GM23338 (cell line): ENCODE measurements around the gene HHIPL1. TPM values are rescaled to one million over a fixed set of nuclear protein-coding genes. Genes with fewer than 3 reads are reported as not detected.

Source experiments
- ATAC-seq: fragments of 200-7000 bp; cut with Tn5 transposase; 3 replicates; pipeline ENCODE4 v1.9.1; 2020
- DNase-seq: peaks from one replicate; pipeline ENCODE4 v3.0.0-alpha.2; 2015; ENCODE audit warnings: low spot score
- H2AFZ ChIP-seq: fragments of 200-600 bp; sonication (generic); 2 replicates; pipeline ENCODE4 v1.8.0; 2016; ENCODE audit warnings: antibody characterized with exemption, mild to moderate bottlenecking, moderate library complexity
- H3F3A ChIP-seq: fragments of 200-600 bp; sonication (generic); replicated peaks from 2 replicates; pipeline ENCODE4 v1.8.0; 2017; ENCODE audit warnings: antibody characterized with exemption, mixed run types, low read depth
- H3K27ac ChIP-seq: fragments of 200-600 bp; sonication (generic); 2 replicates; pipeline ENCODE4 v1.6.1; 2016; ENCODE audit warnings: low read depth
- H3K27me3 ChIP-seq: fragments of 200-600 bp; sonication (generic); 2 replicates; pipeline ENCODE4 v1.8.0; 2016; ENCODE audit warnings: mild to moderate bottlenecking, mixed run types, moderate library complexity; ENCODE audit not compliant: insufficient read depth
- H3K36me3 ChIP-seq: fragments of 200-600 bp; sonication (generic); 2 replicates; pipeline ENCODE4 v1.8.0; 2016; ENCODE audit warnings: mild to moderate bottlenecking; ENCODE audit not compliant: insufficient read depth
- H3K4me1 ChIP-seq: fragments of 200-600 bp; sonication (generic); 2 replicates; pipeline ENCODE4 v1.8.0; 2016; ENCODE audit warnings: mild to moderate bottlenecking, moderate library complexity; ENCODE audit not compliant: insufficient read depth
- H3K4me2 ChIP-seq: fragments of 200-600 bp; sonication (generic); 2 replicates; pipeline ENCODE4 v1.7.1; 2017; ENCODE audit warnings: mixed run types
- H3K4me3 ChIP-seq: fragments of 200-600 bp; sonication (generic); 2 replicates; pipeline ENCODE4 v1.6.1; 2016; ENCODE audit warnings: mixed run types
- H3K79me2 ChIP-seq: fragments of 200-600 bp; sonication (generic); replicated peaks from 2 replicates; pipeline ENCODE4 v1.8.0; 2017; ENCODE audit warnings: mild to moderate bottlenecking; ENCODE audit not compliant: insufficient read depth
- H3K9me2 ChIP-seq: fragments of 200-600 bp; sonication (generic); 2 replicates; pipeline ENCODE4 v1.8.0; 2017; ENCODE audit not compliant: insufficient read depth
- H4K20me1 ChIP-seq: fragments of 200-600 bp; sonication (generic); replicated peaks from 2 replicates; pipeline ENCODE4 v1.8.0; 2017; ENCODE audit warnings: mild to moderate bottlenecking; ENCODE audit not compliant: insufficient read depth
- H3K27ac Mint-ChIP-seq: 2 replicates; pipeline ENCODE4 v1.8.0; 2020; ENCODE audit warnings: inconsistent platforms, mild to moderate bottlenecking, moderate library complexity, mixed read lengths
- H3K27me3 Mint-ChIP-seq: 3 replicates; pipeline ENCODE4 v1.8.0; 2022; ENCODE audit warnings: low read depth, mild to moderate bottlenecking, moderate library complexity, mixed read lengths, inconsistent platforms; ENCODE audit not compliant: insufficient read depth, poor library complexity
- H3K36me3 Mint-ChIP-seq: 3 replicates; pipeline ENCODE4 v1.8.0; 2021; ENCODE audit warnings: low read depth, mild to moderate bottlenecking, inconsistent platforms, moderate library complexity, mixed read lengths
- H3K4me1 Mint-ChIP-seq: 3 replicates; pipeline ENCODE4 v1.8.0; 2020; ENCODE audit warnings: mild to moderate bottlenecking, inconsistent platforms, mixed read lengths
- H3K4me3 Mint-ChIP-seq: 3 replicates; pipeline ENCODE4 v1.8.0; 2021; ENCODE audit warnings: moderate library complexity, mild to moderate bottlenecking, inconsistent platforms, mixed read lengths
- H3K9me3 Mint-ChIP-seq: 3 replicates; pipeline ENCODE4 v1.8.0; 2020; ENCODE audit warnings: moderate library complexity, mild to moderate bottlenecking, inconsistent platforms, mixed read lengths
- CREB1 ChIP-seq: fragments of 250-450 bp; sonication (Bioruptor Pico); IDR thresholded peaks from 2 replicates; pipeline ENCODE4 v1.5.0; 2020; ENCODE audit warnings: low read depth, mild to moderate bottlenecking, moderate library complexity
- CTCF ChIP-seq, 2 experiments: fragments of 200-600 bp in 1 of 2; sonication (generic) in 1 of 2; conservative IDR thresholded peaks; 2 replicates each; pipeline versions ENCODE4 v1.5.1 to v1.6.1; 2016 to 2017; ENCODE audit warnings: antibody characterized with exemption in 2 of 2, low read depth in 2 of 2, mild to moderate bottlenecking in 2 of 2, moderate library complexity in 1 of 2
- ETS1 ChIP-seq: IDR thresholded peaks from 2 replicates; pipeline ENCODE4 v1.6.1; 2016; ENCODE audit warnings: antibody characterized with exemption
- EZH2 ChIP-seq: fragments of 200-600 bp; sonication (generic); IDR thresholded peaks from one replicate; pipeline ENCODE4 v1.8.0; 2017; ENCODE audit warnings: antibody characterized with exemption, mild to moderate bottlenecking, low read depth; ENCODE audit not compliant: unreplicated experiment
- EZH2phosphoT487 ChIP-seq: fragments of 200-600 bp; sonication (generic); IDR thresholded peaks from one replicate; pipeline ENCODE4 v1.8.1; 2018; ENCODE audit warnings: antibody characterized with exemption; ENCODE audit not compliant: unreplicated experiment
- JUNB ChIP-seq: IDR thresholded peaks from one replicate; pipeline ENCODE4 v1.6.1; 2016; ENCODE audit warnings: antibody characterized with exemption; ENCODE audit not compliant: unreplicated experiment
- NANOG ChIP-seq: IDR thresholded peaks from 2 replicates; pipeline ENCODE4 v1.6.1; 2016; ENCODE audit warnings: antibody characterized with exemption, borderline replicate concordance
- POLR2AphosphoS5 ChIP-seq: IDR thresholded peaks from 2 replicates; pipeline ENCODE4 v1.6.1; 2016; ENCODE audit warnings: antibody characterized with exemption, low read depth
- REST ChIP-seq: IDR thresholded peaks from one replicate; pipeline ENCODE4 v1.6.1; 2018; ENCODE audit warnings: antibody characterized with exemption; ENCODE audit not compliant: unreplicated experiment
- STAT1 ChIP-seq: IDR thresholded peaks from one replicate; pipeline ENCODE4 v1.6.1; 2016; ENCODE audit warnings: antibody characterized with exemption; ENCODE audit not compliant: unreplicated experiment
- ZNF114 ChIP-seq: fragments of 250-450 bp; sonication (Bioruptor Pico); IDR thresholded peaks from 2 replicates; pipeline ENCODE4 v1.5.0; 2020; ENCODE audit warnings: mild to moderate bottlenecking, moderate library complexity
- ZNF331 ChIP-seq: fragments of 250-450 bp; sonication (Bioruptor Pico); IDR thresholded peaks from 2 replicates; pipeline ENCODE4 v1.5.0; 2020; ENCODE audit warnings: low read depth, mild to moderate bottlenecking, moderate library complexity
- ZNF462 ChIP-seq: fragments of 250-450 bp; sonication (Bioruptor Pico); IDR thresholded peaks from 2 replicates; pipeline ENCODE4 v1.5.0; 2020; ENCODE audit warnings: mild to moderate bottlenecking, moderate library complexity
- polyA plus RNA-seq: library from polyadenylated mRNA; unstranded; fragments of >200 nt; fragmentation: Nextera tagmentation; extraction: Ambion mirVana; gene quantifications from 2 replicates; pipeline ENCODE4 v1.2.1, GENCODE V29; 2016
- total RNA-seq: library from RNA; depleted of rRNA; stranded (reverse); fragments of >200 nt; shearing (Covaris generic); gene quantifications from 2 replicates; pipeline ENCODE4 v1.2.3, GENCODE V29; 2014

The HHIPL1 gene
- total and polyA plus RNA-seq, 2 experiments from 2014 or later = 1.9 to 2.0 TPM

- Mint-ChIP-seq H3K27ac (no peak overlapping the region), H3K4me3 (no peak overlapping the region), H3K36me3 (peaks cover 16% of the 10 kb centered on the region), H3K4me1 (no peaks in the 10 kb centered on the region), H3K9me3 (peaks cover 20% of the 10 kb centered on the region), H3K27me3 (peaks cover 6% of the 10 kb centered on the region)
- DNase-seq (no peak), ATAC-seq (no peak)
- Histone ChIP-seq H3K4me1 (no peaks in the 10 kb centered on the region), H3K27ac (no peak overlapping the region), H3K27me3 (no peaks in the 10 kb centered on the region), H3K4me2 (no peak overlapping the region), H2AFZ (no peak overlapping the region), H3K4me3 (no peak overlapping the region), H3K36me3 (no peaks in the 10 kb centered on the region), H3K79me2 (no peaks in the 10 kb centered on the region), H3F3A (no peaks in the 10 kb centered on the region), H4K20me1 (no peaks in the 10 kb centered on the region), H3K9me2 (no peaks in the 10 kb centered on the region)
- TF ChIP-seq NANOG (no peak), ETS1 (no peak), ZNF462 (no peak), CTCF (conservative IDR thresholded peaks at IDR 0.05; ENCODE audit: low read depth in 2 of 2) (no peak), JUNB (no peak), POLR2AphosphoS5 (no peak), REST (no peak), CREB1 (no peak), STAT1 (no peak), EZH2 (no peak), ZNF114 (CRISPR knock-in tag) (no peak), EZH2phosphoT487 (no peak), ZNF331 (CRISPR knock-in tag) (no peak)
These were observed 56.3 kb downstream of the HHIPL1 start for GRCh38 chr14:99701260-99701659.
